ENCODE results near the gene CCDC88A. TPM values are rescaled to one million over a fixed set of nuclear protein-coding genes. Genes with fewer than 3 reads are reported as not detected.
A peak's percentile ranks its signal among the peaks of the same experiment; 100 is the strongest.

CCDC88A gene
- polyA plus RNA-seq, 1 of the 3 experiments (the other 2 are of a cell fraction) = 7.0 TPM

DNA sequence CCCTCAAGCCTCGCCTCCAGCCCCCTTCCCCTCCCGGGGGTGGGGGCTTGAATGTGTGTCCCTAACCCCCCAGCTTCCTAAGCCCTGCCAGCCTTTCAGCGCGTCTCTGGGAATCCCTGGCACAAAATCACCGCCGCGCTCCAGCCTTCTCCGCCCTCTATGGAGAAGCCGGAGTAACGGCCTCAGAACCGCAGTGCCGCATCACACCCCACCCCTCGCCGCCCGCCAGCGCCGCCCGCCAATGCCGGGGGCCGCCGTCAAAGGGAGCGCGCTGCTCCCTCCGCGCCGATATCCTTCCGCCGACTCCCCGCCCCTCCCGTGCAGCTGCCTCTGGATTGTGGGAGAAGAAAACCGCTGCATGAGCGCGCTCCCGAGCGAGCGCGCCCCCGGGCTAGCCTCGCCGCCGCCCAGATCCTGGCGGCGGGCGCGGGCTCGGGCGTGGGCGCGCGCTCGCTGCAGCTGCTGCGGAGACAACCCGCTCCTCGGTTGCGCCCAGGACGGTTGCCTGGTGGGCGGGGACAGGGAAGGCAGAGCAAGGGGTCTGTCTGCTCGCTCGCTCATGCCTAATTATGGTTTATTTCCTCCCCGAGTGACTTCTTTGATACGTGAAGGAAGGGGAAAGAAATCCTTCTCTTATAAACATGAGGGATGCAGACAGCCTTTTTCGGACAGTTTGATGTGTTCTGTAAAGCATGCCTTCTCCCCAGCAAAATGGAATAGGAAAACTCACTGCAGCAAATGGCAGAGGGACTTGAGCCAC, at the start of gene CCDC88A (continued):
- TF ChIP-seq FOXM1 (IDR thresholded peaks at IDR 0.05; ENCODE audit: low read depth) = peak; percentile 33; the same call in 1 of the 2 replicates
- peak; percentile 89 for TF ChIP-seq MXI1 (IDR thresholded peaks at IDR 0.05; ENCODE audit: low read depth, low read length)
- peak; percentile 44; the same call in 1 of the 2 replicates for TF ChIP-seq RCOR1 (IDR thresholded peaks at IDR 0.05; ENCODE audit: low read length)
- TF ChIP-seq NRF1 (IDR thresholded peaks at IDR 0.05; ENCODE audit: low read depth, low read length) = no peak
- TF ChIP-seq RAD21 (IDR thresholded peaks at IDR 0.05; ENCODE audit: low read length) = peak; percentile 4
- TF ChIP-seq FOXJ3 (CRISPR knock-in tag; IDR thresholded peaks at IDR 0.05) = no peak; the same call in 1 of the 2 replicates
- no peak; the same call in 1 of the 2 replicates for TF ChIP-seq FOSL2 (IDR thresholded peaks at IDR 0.05; ENCODE audit: borderline replicate concordance, low read depth)
- TF ChIP-seq SIN3A (IDR thresholded peaks at IDR 0.05; ENCODE audit: borderline replicate concordance, low read depth, low read length) = peak; percentile 93
- peak; percentile 98 for TF ChIP-seq CHD2 (IDR thresholded peaks at IDR 0.05; ENCODE audit: low read length, partially characterized antibody)
- peak; percentile 50 to 71; a peak in 2 of 4 replicates for TF ChIP-seq EP300 (IDR thresholded peaks at IDR 0.05; ENCODE audit: borderline replicate concordance in 1 of 2, low read depth in 1 of 2, low read length in 1 of 2)
- TF ChIP-seq TCF12 (IDR thresholded peaks at IDR 0.05) = no peak
- TF ChIP-seq, protein P1, sequence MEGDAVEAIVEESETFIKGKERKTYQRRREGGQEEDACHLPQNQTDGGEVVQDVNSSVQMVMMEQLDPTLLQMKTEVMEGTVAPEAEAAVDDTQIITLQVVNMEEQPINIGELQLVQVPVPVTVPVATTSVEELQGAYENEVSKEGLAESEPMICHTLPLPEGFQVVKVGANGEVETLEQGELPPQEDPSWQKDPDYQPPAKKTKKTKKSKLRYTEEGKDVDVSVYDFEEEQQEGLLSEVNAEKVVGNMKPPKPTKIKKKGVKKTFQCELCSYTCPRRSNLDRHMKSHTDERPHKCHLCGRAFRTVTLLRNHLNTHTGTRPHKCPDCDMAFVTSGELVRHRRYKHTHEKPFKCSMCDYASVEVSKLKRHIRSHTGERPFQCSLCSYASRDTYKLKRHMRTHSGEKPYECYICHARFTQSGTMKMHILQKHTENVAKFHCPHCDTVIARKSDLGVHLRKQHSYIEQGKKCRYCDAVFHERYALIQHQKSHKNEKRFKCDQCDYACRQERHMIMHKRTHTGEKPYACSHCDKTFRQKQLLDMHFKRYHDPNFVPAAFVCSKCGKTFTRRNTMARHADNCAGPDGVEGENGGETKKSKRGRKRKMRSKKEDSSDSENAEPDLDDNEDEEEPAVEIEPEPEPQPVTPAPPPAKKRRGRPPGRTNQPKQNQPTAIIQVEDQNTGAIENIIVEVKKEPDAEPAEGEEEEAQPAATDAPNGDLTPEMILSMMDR (IDR thresholded peaks at IDR 0.05) = peak; percentile 35
- TF ChIP-seq GABPA (IDR thresholded peaks at IDR 0.05; ENCODE audit: low read depth) = no peak; the same call in 1 of the 2 replicates

DNA sequence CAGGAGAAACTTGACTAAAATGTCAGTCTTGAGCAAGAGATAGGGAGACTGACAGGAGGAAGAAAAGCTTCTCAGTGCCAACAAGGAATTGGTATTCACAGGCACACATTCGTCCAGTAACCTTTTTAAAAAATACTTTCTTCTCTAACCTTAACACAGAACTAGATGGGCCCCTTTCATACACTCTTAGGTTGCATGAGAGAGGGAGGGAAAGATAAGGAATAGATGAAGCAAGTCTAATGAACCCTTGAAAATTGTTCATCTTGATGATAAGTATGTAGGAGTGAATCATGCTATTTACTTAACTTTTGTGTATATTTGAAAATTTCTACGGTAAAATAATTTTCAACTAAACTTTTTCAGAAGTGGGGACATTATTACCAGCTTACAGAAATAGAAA, 42.0 kb upstream of the CCDC88A start:
- Histone ChIP-seq H3K9ac (no peak overlapping the region), H3K4me3 (ENCODE audit: low read depth in 2 of 2, low read length in 1 of 2) (no peak overlapping the region), H3K9me2 (no peaks in the 10 kb centered on the region), H3K36me3 (replicated peaks in 1 of 2; ENCODE audit: control insufficient read depth in 1 of 2, insufficient read depth in 2 of 2, low read length in 1 of 2) (no peaks in the 10 kb centered on the region), H2AFZ (ENCODE audit: low read depth) (no peak overlapping the region), H3F3A (replicated peaks; ENCODE audit: insufficient read depth) (no peaks in the 10 kb centered on the region), H3K4me1 (ENCODE audit: control insufficient read depth in 1 of 2, insufficient read depth in 2 of 2, low read depth in 1 of 2, low read length in 1 of 2) (no peaks in the 10 kb centered on the region), H3K9me3 (no peaks in the 10 kb centered on the region), H3K27me3 (ENCODE audit: insufficient read depth) (no peaks in the 10 kb centered on the region), H4K20me1 (ENCODE audit: insufficient read depth) (no peaks in the 10 kb centered on the region), H3K4me2 (no peak overlapping the region), H3K79me2 (ENCODE audit: insufficient read depth) (no peaks in the 10 kb centered on the region), H3K27ac (ENCODE audit: low read depth in 2 of 2, low read length in 1 of 2) (no peak overlapping the region)
- CTCF ChIA-PET = interaction anchor here (1.3 kb wide), 1 partner anchor 28 kb away, joined by 3 read pairs; no protein-coding TSS in a partner anchor
- 49% methylated on average over 2 of the region's 2 CpGs for WGBS (ENCODE audit: low lambda C conversion rate)
- DNase-seq = no peak
- POLR2A ChIA-PET = no interaction called here
- TF ChIP-seq NFIC (IDR thresholded peaks at IDR 0.05; ENCODE audit: borderline replicate concordance) (no peak), ELF1 (IDR thresholded peaks at IDR 0.05) (no peak), GATA2 (CRISPR knock-in tag; IDR thresholded peaks at IDR 0.05) (no peak), CHD2 (IDR thresholded peaks at IDR 0.05; ENCODE audit: low read length, partially characterized antibody) (no peak), EP300 (IDR thresholded peaks at IDR 0.05; ENCODE audit: borderline replicate concordance in 1 of 2, low read depth in 1 of 2, low read length in 1 of 2) (no peak), RCOR1 (IDR thresholded peaks at IDR 0.05; ENCODE audit: low read length) (no peak), MXI1 (IDR thresholded peaks at IDR 0.05; ENCODE audit: low read depth, low read length) (no peak), SMC3 (IDR thresholded peaks at IDR 0.05; ENCODE audit: low read depth, low read length) (no peak), RXRA (IDR thresholded peaks at IDR 0.05; ENCODE audit: borderline replicate concordance, low read depth) (no peak), RFX5 (IDR thresholded peaks at IDR 0.05; ENCODE audit: low read length) (no peak), EZH2phosphoT487 (IDR thresholded peaks at IDR 0.05; ENCODE audit: borderline replicate concordance, low read depth) (no peak), TAF1 (IDR thresholded peaks at IDR 0.05; ENCODE audit: borderline replicate concordance, low read depth, low read length) (no peak)
- TF ChIP-seq, protein P2, sequence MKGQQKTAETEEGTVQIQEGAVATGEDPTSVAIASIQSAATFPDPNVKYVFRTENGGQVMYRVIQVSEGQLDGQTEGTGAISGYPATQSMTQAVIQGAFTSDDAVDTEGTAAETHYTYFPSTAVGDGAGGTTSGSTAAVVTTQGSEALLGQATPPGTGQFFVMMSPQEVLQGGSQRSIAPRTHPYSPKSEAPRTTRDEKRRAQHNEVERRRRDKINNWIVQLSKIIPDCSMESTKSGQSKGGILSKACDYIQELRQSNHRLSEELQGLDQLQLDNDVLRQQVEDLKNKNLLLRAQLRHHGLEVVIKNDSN (IDR thresholded peaks at IDR 0.05; ENCODE audit: borderline replicate concordance, low read depth) = no peak
- TF ChIP-seq, protein P3, sequence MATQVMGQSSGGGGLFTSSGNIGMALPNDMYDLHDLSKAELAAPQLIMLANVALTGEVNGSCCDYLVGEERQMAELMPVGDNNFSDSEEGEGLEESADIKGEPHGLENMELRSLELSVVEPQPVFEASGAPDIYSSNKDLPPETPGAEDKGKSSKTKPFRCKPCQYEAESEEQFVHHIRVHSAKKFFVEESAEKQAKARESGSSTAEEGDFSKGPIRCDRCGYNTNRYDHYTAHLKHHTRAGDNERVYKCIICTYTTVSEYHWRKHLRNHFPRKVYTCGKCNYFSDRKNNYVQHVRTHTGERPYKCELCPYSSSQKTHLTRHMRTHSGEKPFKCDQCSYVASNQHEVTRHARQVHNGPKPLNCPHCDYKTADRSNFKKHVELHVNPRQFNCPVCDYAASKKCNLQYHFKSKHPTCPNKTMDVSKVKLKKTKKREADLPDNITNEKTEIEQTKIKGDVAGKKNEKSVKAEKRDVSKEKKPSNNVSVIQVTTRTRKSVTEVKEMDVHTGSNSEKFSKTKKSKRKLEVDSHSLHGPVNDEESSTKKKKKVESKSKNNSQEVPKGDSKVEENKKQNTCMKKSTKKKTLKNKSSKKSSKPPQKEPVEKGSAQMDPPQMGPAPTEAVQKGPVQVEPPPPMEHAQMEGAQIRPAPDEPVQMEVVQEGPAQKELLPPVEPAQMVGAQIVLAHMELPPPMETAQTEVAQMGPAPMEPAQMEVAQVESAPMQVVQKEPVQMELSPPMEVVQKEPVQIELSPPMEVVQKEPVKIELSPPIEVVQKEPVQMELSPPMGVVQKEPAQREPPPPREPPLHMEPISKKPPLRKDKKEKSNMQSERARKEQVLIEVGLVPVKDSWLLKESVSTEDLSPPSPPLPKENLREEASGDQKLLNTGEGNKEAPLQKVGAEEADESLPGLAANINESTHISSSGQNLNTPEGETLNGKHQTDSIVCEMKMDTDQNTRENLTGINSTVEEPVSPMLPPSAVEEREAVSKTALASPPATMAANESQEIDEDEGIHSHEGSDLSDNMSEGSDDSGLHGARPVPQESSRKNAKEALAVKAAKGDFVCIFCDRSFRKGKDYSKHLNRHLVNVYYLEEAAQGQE (IDR thresholded peaks at IDR 0.05; ENCODE audit: low read depth, low read length) = no peak
- TF ChIP-seq, protein P1 (IDR thresholded peaks at IDR 0.05) = no peak
